H1 (cell line): Measurements from ENCODE around the gene ITGA3. TPM values are rescaled to one million over a fixed set of nuclear protein-coding genes. Genes with fewer than 3 reads are reported as not detected.

Experiments used
- CTCF ChIP-seq, 3 experiments: IDR thresholded peaks; 1 replicate in 2 of 3; 2 replicates in 1 of 3; pipeline versions ENCODE4 v1.5.1 to v1.6.1; 2011; ENCODE audit warnings: low read length in 3 of 3, mild to moderate bottlenecking in 3 of 3, inconsistent platforms in 2 of 3, low read depth in 1 of 3, moderate library complexity in 1 of 3; ENCODE audit not compliant: insufficient read depth in 1 of 3; ENCODE audit errors: control extremely low read depth in 1 of 3
- NANOG ChIP-seq: IDR thresholded peaks from 2 replicates; pipeline ENCODE4 v1.6.1; 2011; ENCODE audit warnings: low read length, low read depth, mild to moderate bottlenecking, inconsistent platforms; ENCODE audit not compliant: insufficient read depth, poor library complexity, severe bottlenecking
- POU5F1 ChIP-seq: IDR thresholded peaks from 2 replicates; pipeline ENCODE4 v1.6.1; 2011; ENCODE audit warnings: low read depth, mild to moderate bottlenecking, low read length, moderate library complexity
- RXRA ChIP-seq: IDR thresholded peaks from 2 replicates; pipeline ENCODE4 v1.6.1; 2011; ENCODE audit warnings: low read depth, mild to moderate bottlenecking, low read length, moderate library complexity; ENCODE audit not compliant: insufficient read depth
- TEAD4 ChIP-seq: IDR thresholded peaks from 2 replicates; pipeline ENCODE4 v1.6.1; 2012; ENCODE audit warnings: low read depth, low read length, inconsistent platforms, mixed read lengths
- YY1 ChIP-seq: IDR thresholded peaks from 2 replicates; pipeline ENCODE4 v1.6.1; 2011; ENCODE audit warnings: low read depth, mild to moderate bottlenecking, low read length
- polyA plus RNA-seq, 7 experiments: library from polyadenylated mRNA; depleted of rRNA in 3 of 7; stranded (reverse) in 5 of 7; unstranded in 2 of 7; fragments of >200 nt in 5 of 7; fragments of 200-250 nt in 2 of 7; gene quantifications; 1 replicate in 5 of 7; 2 replicates in 1 of 7; 4 replicates in 1 of 7; pipeline versions ENCODE4 v1.2.1 to v1.2.3, GENCODE V29; 2011 to 2013; ENCODE audit warnings: missing spikeins in 2 of 7, mixed read lengths in 2 of 7
- total RNA-seq: library from RNA; stranded (reverse); fragmentation: NEBNext Ultra II Directional; extraction: Animal tissue kit (Norgen Biotek cat#: 25700); gene quantifications from 2 replicates; pipeline ENCODE4 v1.2.1, GENCODE V29; 2021

Gene ITGA3
- total and polyA plus RNA-seq, 2 of the 8 experiments (the other 6 are each of a cell fraction or from before 2014, with no cell fraction given): 24.0 to 24.2 TPM

- TF ChIP-seq YY1 (no peak), TEAD4 (no peak), POU5F1 (no peak), NANOG (no peak), CTCF (IDR thresholded peaks at IDR 0.05; ENCODE audit: control extremely low read depth in 1 of 3, insufficient read depth in 1 of 3, low read depth in 1 of 3, low read length in 3 of 3) (no peak), RXRA (no peak)
Measured at GRCh38 chr17:50109207-50109606, 53.3 kb downstream of the ITGA3 start (continued).
